ENCODE measurements around the gene CCDC85A.
A peak's percentile ranks its signal among the peaks of the same experiment; 100 is the strongest.

The CCDC85A gene

GRCh38 chr2:56286936-56287335 is 103.1 kb downstream of the CCDC85A start:
- peak overlapping the region in 2 of 3 experiments; percentile 47 to 92 for H3K27ac Mint-ChIP-seq
- H3K27me3 Mint-ChIP-seq (ENCODE audit: low read depth): no peaks in the 10 kb centered on the region
- no peak overlapping the region for H3K4me3 Mint-ChIP-seq
- no peak for TF ChIP-seq CTCF (IDR thresholded peaks at IDR 0.05; ENCODE audit: unreplicated experiment in 3 of 3)
- no peaks in the 10 kb centered on the region for H3K36me3 Mint-ChIP-seq (ENCODE audit: low read depth)
- H3K9me3 Mint-ChIP-seq: peaks cover 9% of the 10 kb centered on the region
- peaks cover 10% of the 10 kb centered on the region for H3K4me1 Mint-ChIP-seq

DNA sequence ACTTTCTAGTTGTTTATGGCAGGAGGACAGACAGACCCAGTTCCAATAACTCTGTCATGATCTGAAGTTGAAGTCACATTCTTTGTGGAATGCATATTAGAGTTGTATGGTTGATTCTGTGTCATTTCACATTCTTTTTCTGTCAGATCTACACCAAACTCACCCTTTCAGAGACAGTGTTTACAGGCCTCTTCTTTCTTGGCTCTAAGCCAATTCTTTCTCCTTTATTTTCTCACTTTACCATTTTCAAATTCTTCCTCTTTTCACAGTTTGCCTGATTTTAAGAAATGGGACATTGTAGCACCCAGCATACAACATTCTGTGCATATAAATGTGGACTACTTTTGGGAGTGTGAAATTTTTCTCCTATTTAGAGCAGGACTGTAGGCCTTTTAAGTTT is 103.7 kb downstream of the CCDC85A start:
- no peak overlapping the region for H3K4me3 Mint-ChIP-seq
- peaks cover 10% of the 10 kb centered on the region for H3K4me1 Mint-ChIP-seq
- H3K9me3 Mint-ChIP-seq: peaks cover 9% of the 10 kb centered on the region
- no peaks in the 10 kb centered on the region for H3K27me3 Mint-ChIP-seq (ENCODE audit: low read depth)
- no peaks in the 10 kb centered on the region for H3K36me3 Mint-ChIP-seq (ENCODE audit: low read depth)
- TF ChIP-seq CTCF (IDR thresholded peaks at IDR 0.05; ENCODE audit: unreplicated experiment in 3 of 3): no peak
- peak overlapping the region; percentile 47 to 92 (median 58) for H3K27ac Mint-ChIP-seq

DNA sequence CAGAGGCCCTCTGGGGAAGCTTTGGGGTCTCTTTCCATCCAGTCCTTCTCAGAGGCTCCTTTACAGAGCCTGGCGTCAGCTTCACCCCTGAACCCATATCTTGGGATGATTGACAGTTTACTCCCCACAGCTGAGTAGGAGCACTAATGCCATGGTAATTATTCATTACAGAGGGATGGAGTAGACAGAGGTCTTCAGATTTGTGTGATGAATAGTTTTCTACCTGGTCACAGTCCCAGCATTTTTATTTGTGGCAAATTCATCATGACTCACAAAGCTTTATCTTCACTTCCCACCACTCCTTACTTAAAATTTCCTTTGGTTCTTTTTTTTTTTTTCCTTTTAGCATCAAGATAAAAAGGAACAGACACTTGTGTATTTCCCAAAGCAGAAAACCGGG is 104.2 kb downstream of the CCDC85A start:
- no peaks in the 10 kb centered on the region for H3K27me3 Mint-ChIP-seq (ENCODE audit: low read depth)
- H3K36me3 Mint-ChIP-seq (ENCODE audit: low read depth): no peaks in the 10 kb centered on the region
- H3K4me1 Mint-ChIP-seq: peaks cover 10% of the 10 kb centered on the region
- TF ChIP-seq CTCF (IDR thresholded peaks at IDR 0.05; ENCODE audit: unreplicated experiment in 3 of 3): no peak
- peak overlapping the region; percentile 47 to 92 (median 58) for H3K27ac Mint-ChIP-seq
- H3K9me3 Mint-ChIP-seq: peaks cover 9% of the 10 kb centered on the region
- H3K4me3 Mint-ChIP-seq: peak overlapping the region in 1 of 3 experiments; percentile 4

DNA sequence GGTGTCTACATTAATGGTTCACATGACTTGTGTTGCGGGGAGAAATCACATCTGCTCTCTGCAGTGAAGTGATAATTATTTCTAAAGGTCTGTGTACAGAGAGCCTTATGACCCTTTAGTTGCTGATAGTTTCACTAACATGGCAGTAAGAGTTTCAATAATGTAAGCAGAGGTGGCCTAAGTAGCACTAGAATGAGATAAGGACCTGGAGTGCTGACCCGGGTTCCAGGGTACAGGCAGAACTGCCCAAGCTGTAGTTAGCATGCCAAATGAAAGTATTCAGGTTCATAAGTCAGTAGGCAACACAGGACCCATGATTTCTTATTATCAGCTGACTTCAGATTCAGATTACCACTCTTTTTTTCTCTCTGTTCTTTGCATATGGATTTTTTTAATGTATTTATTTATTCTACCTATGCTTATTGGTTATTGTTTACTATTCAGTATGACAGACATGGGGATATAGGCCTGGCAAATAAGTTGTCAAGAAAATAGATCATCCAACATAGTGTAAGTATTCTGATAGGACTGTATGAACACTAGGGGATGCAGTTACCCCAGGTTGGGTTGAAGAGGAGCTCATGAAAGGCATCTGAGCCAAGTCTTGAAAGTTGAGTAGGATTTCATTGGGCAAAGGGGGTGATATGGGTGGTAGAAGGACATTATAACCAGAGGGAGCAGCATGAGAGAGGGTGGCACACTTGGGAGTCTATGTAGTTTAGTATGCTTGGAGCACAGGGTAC is 105.2 kb downstream of the CCDC85A start:
- H3K4me1 Mint-ChIP-seq: peaks cover 10% of the 10 kb centered on the region
- H3K27ac Mint-ChIP-seq: no peak overlapping the region
- no peaks in the 10 kb centered on the region for H3K36me3 Mint-ChIP-seq (ENCODE audit: low read depth)
- H3K9me3 Mint-ChIP-seq: peaks cover 9% of the 10 kb centered on the region
- no peak for TF ChIP-seq CTCF (IDR thresholded peaks at IDR 0.05; ENCODE audit: unreplicated experiment in 3 of 3)
- no peaks in the 10 kb centered on the region for H3K27me3 Mint-ChIP-seq (ENCODE audit: low read depth)
- no peak overlapping the region for H3K4me3 Mint-ChIP-seq

DNA sequence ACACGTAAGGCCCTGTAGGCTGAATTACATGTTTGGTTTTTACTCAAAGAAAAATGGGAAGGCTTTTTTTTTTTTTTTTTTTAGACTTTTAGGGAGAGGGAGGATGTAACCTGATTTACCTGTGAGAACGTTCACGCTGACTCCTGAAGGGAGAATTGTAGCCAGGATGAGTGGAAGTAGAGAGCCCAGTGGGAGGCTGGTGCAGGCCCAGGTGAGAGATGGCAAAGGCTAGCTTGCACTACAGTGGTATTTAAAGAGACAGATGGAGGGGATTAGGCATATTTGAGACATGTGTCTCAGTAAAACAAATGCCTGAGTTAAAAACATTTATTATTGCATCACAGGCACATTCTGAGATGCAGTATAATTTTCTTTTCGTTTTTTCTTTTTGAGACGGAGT is 107.9 kb downstream of the CCDC85A start:
- Mint-ChIP-seq H3K27ac (no peak overlapping the region), H3K27me3 (ENCODE audit: low read depth) (no peaks in the 10 kb centered on the region), H3K4me1 (peaks cover 10% of the 10 kb centered on the region), H3K4me3 (no peak overlapping the region), H3K9me3 (peaks cover 6% of the 10 kb centered on the region), H3K36me3 (ENCODE audit: low read depth) (no peaks in the 10 kb centered on the region)
- no peak for TF ChIP-seq CTCF (IDR thresholded peaks at IDR 0.05; ENCODE audit: unreplicated experiment in 3 of 3)

GRCh38 chr2:56292951-56293350 is 109.2 kb downstream of the CCDC85A start:
- Mint-ChIP-seq H3K4me3 (no peak overlapping the region), H3K4me1 (peaks cover 12% of the 10 kb centered on the region), H3K27me3 (ENCODE audit: low read depth) (no peaks in the 10 kb centered on the region), H3K36me3 (ENCODE audit: low read depth) (no peaks in the 10 kb centered on the region), H3K27ac (no peak overlapping the region), H3K9me3 (no peaks in the 10 kb centered on the region)
- TF ChIP-seq CTCF (IDR thresholded peaks at IDR 0.05; ENCODE audit: unreplicated experiment in 3 of 3): no peak
